ENCODE measurements around the gene PARD6A.
"Not testable (repeated sequence)": the region's sequence is repeated elsewhere in the genome, so short reads cannot be mapped to it uniquely, and the experiment has no call there.

PARD6A gene

GRCh38 chr16:67685388-67686112, 24.8 kb downstream of the PARD6A start:
- DNase-seq (ENCODE audit: extremely low read depth in 1 of 2, low read depth in 1 of 2), result no peak

DNA sequence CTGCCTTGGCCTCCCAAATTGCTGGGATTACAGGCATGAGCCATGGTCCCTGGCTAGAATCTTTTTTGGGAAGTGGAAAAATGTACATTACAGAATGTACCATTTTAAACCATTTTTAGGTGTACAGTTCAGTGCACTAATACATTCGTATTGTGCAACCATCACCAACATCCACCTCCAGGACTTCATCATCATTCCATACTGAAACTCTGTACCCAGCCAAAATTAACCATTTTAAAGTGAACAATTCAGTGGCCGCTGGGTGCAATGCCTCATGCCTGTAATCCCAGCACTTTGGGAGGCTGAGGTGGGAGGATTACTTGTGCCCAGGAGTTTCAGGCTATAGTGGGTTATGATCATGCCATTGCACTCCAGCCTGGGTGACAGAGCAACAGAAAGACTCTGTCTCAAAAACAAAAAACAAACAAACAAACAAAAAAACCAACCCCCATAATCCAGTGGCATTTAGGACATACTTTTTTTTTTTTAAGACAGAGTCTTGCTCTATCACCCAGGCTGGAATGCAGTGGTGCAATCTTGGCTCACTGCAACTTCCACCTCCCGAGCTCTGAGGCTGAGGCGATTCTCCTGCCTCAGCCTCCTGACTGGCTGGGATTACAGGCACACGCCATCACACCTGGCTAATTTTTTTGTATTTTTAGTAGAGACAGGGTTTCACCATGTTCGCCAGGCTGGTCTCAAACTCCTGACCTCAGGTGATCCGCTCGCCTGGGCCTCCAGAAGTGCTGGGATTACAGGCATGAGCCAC, 32.9 kb downstream of the PARD6A start:
- not testable (repeated sequence) for DNase-seq (ENCODE audit: extremely low read depth in 1 of 2, low read depth in 1 of 2)

GRCh38 chr16:67694611-67695010, 33.9 kb downstream of the PARD6A start:
- no peak for DNase-seq (ENCODE audit: extremely low read depth in 1 of 2, low read depth in 1 of 2)

- no peak for DNase-seq (ENCODE audit: extremely low read depth in 1 of 2, low read depth in 1 of 2)
Measured at GRCh38 chr16:67697422-67698185, 36.8 kb downstream of the PARD6A start.

DNA sequence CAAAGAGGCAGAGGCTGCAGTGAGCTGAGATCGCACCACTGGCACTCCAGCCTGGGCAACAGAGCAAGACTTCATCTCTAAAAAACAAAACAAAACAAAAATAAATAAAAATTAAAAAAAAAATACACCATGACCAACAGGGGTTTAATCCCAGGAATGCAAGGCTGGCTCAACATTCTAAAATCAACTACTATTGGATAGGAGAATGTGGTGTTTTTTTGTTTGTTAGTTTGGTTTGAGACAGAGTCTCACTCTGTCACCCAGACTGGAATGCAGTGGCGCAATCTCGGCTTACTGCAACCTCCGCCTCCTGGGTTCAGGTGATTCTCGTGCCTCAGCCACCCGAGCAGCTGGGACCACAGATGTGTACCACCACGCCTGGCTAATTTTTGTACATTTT, 38.5 kb downstream of the PARD6A start:
- DNase-seq (ENCODE audit: extremely low read depth in 1 of 2, low read depth in 1 of 2), result no peak

DNA sequence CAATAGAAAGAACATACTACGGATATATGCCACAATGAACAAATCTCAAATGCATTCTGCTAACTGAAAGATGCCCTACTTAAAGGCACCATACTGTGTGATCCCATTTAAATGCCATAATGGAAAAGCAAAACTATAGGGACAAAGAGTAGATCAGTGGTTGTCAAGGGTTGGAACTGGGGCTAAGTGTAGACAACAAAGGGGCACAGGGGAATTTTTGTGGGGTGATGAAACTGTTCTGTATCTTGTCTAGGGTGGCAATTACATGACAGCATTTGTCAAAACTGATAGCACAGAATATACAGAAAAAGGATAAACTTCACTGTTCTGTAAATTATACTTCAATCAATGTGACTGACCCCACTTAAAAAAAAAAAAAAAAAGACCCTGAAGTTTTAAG, 40.7 kb downstream of the PARD6A start:
- DNase-seq (ENCODE audit: extremely low read depth in 1 of 2, low read depth in 1 of 2), result no peak

GRCh38 chr16:67702130-67702529, 41.4 kb downstream of the PARD6A start:
- DNase-seq (ENCODE audit: extremely low read depth in 1 of 2, low read depth in 1 of 2), result no peak

DNA sequence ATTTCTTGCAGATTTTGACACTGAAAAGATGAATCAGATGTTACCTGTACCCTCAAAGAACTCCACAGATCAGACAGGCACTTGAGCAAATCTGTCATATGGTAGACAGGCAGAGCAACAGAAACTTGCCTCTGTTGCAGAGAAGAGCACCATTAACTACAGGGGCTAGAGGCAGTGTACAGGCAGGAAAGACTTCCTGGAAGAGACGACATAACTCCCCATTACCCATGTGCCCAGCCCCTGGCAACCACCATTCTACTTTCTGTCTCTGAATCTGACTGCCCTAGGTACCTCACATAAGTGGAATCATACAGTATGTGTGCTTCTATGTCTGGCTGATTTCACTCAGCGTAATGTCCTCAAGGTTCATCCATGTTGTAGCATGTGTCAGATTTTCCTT, 42.9 kb downstream of the PARD6A start:
- no peak for DNase-seq (ENCODE audit: extremely low read depth in 1 of 2, low read depth in 1 of 2)

DNA sequence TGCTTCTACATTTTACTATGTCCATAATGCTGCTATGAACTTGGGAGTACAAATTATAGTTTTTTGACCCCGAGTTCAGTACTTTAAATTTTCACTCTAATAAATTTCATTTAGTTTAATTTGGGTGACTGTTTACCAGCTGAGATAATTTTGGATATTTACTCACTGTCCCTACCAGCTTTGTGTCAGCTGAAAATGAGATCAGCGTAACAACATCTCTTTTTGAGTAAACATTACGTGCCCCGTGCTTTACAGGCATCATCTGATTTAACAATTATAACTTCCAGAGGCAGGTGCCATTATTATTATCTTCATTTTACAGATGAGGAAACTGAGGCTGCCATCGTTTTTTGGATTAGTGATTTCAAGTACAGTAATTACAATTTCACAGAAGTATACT, 43.4 kb downstream of the PARD6A start:
- no peak for DNase-seq (ENCODE audit: extremely low read depth in 1 of 2, low read depth in 1 of 2)

- no peak for DNase-seq (ENCODE audit: extremely low read depth in 1 of 2, low read depth in 1 of 2)
Measured at GRCh38 chr16:67707210-67707609, 46.5 kb downstream of the PARD6A start.

DNA sequence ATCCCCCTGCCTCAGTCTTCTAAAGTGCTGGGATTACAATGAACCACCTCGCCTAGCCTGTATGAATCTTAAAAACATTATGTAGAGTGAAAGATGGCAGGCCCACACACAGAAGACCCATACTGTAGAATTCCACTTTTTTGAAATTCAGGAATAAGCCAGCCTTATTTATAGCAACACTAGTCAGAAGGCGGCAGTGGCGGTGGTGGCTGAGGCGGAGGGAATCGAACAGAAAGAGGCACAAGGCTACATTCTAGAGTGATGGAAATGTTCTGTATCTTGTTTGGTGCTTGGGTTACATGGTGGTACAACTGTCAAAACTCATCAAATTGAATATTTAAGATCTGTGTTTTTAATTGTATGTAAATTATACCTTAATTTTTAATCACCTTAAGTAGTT, 47.0 kb downstream of the PARD6A start:
- no peak for DNase-seq (ENCODE audit: extremely low read depth in 1 of 2, low read depth in 1 of 2)

- DNase-seq (ENCODE audit: extremely low read depth in 1 of 2, low read depth in 1 of 2), result no peak
Measured at GRCh38 chr16:67708368-67708771, 47.6 kb downstream of the PARD6A start.

GRCh38 chr16:67709050-67709449, 48.3 kb downstream of the PARD6A start:
- DNase-seq (ENCODE audit: extremely low read depth in 1 of 2, low read depth in 1 of 2), result no peak

DNA sequence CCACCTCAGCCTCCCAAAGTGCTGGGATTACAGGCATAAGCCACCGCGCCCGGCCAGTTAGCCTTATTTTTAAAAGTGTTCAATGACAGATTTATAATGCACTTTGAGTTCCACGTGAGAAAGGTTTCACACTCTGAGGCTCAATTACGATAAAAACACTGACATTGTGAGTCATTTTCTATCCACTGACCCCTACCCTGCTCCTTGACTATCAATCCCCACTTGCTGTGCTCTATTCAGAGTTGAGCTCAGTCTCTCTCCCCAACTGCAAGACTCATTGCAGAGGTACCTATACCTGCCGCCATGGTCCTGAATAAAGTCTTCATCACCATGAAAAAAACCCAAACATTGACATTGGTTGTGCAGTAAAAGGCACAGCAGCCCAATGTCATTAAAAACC, 49.8 kb downstream of the PARD6A start:
- DNase-seq (ENCODE audit: extremely low read depth in 1 of 2, low read depth in 1 of 2), result no peak

Data from activated CD8-positive, alpha-beta memory T cell treated with anti-CD3 and anti-CD28 coated beads for 1 hour (primary cell).